ENCODE data around the gene ATOSB. TPM values are rescaled to one million over a fixed set of nuclear protein-coding genes. Genes with fewer than 3 reads are reported as not detected.

ATOSB gene
- total RNA-seq, 2 donors from 2014 or later, result 19.6 to 22.2 TPM

- Histone ChIP-seq H3K9me3 (no peaks in the 10 kb centered on the region), H3K27ac (no peak overlapping the region), H3K4me1 (no peaks in the 10 kb centered on the region), H3K27me3 (no peaks in the 10 kb centered on the region), H3K36me3 (peaks cover 94% of the 10 kb centered on the region), H3K4me3 (no peak overlapping the region)
- TF ChIP-seq, protein P1, sequence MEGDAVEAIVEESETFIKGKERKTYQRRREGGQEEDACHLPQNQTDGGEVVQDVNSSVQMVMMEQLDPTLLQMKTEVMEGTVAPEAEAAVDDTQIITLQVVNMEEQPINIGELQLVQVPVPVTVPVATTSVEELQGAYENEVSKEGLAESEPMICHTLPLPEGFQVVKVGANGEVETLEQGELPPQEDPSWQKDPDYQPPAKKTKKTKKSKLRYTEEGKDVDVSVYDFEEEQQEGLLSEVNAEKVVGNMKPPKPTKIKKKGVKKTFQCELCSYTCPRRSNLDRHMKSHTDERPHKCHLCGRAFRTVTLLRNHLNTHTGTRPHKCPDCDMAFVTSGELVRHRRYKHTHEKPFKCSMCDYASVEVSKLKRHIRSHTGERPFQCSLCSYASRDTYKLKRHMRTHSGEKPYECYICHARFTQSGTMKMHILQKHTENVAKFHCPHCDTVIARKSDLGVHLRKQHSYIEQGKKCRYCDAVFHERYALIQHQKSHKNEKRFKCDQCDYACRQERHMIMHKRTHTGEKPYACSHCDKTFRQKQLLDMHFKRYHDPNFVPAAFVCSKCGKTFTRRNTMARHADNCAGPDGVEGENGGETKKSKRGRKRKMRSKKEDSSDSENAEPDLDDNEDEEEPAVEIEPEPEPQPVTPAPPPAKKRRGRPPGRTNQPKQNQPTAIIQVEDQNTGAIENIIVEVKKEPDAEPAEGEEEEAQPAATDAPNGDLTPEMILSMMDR (IDR thresholded peaks at IDR 0.05), result no peak
- DNase-seq (ENCODE audit: low spot score), result no peak
These were observed 56.2 kb downstream of the ATOSB start for GRCh38 chr9:35059438-35059837.

DNA sequence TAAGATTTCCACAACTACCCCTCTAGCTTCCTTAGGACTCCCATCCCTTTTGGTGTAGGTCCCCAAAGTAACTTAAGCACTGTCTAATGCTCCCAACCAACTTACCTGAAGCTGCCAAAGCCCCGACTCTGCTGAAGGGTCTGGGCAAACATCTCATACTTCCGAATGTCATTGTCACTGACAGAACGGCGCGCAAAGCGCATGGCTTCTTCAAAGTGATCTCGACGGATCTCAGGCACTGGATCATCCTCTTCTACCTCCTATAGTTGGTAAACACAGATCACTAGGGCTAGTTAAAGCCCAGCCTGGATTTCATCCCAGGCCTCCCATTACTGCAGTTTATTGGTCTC is 58.4 kb downstream of the ATOSB start:
- TF ChIP-seq, protein P1 (IDR thresholded peaks at IDR 0.05), result no peak
- no peak overlapping the region for H3K27ac ChIP-seq
- no peaks in the 10 kb centered on the region for H3K4me1 ChIP-seq
- no peak overlapping the region for H3K4me3 ChIP-seq
- no peaks in the 10 kb centered on the region for H3K27me3 ChIP-seq
- H3K9me3 ChIP-seq, result no peaks in the 10 kb centered on the region
- peaks cover 75% of the 10 kb centered on the region for H3K36me3 ChIP-seq
- no peak for DNase-seq (ENCODE audit: low spot score)

DNA sequence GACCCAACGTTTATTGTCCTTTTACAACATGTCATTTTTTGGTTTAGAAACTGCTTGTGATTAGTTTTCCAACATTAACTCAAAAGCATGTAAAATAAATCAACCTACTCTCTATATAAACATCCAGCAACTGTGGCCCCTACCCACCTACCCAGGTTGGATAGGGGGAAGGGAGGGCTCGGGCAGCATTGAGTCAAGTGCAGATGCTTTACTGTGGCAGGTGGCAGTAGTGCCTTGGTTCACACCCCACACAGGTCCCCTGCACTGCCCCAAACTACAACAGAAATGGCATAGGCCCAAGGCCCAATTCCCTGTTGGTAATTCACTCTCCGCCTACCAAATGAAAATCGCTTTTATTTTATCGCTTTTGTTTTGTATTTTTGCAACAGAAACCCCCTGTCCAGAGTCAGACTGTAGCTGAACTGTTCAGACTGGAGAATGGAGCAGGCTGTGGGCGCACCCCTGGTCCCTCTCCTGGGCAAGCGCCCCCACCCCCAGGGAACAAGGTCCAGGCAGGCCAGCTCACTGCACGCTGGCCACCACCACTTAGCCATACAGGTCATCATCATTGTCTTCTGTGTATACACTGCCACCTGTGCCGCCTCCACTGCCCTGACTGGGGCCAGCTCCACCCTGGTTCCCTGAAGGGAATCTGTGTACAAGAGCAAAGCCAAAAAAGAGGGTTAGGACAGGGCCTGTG is 58.9 kb downstream of the ATOSB start:
- Histone ChIP-seq H3K27me3 (no peaks in the 10 kb centered on the region), H3K4me3 (no peak overlapping the region), H3K9me3 (no peaks in the 10 kb centered on the region), H3K27ac (no peak overlapping the region), H3K4me1 (no peaks in the 10 kb centered on the region), H3K36me3 (peaks cover 73% of the 10 kb centered on the region)
- DNase-seq (ENCODE audit: low spot score), result no peak
- TF ChIP-seq, protein P1 (IDR thresholded peaks at IDR 0.05), result no peak

GRCh38 chr9:35054871-35055644 is 60.6 kb downstream of the ATOSB start:
- peaks cover 56% of the 10 kb centered on the region for H3K36me3 ChIP-seq
- TF ChIP-seq, protein P1 (IDR thresholded peaks at IDR 0.05), result no peak
- H3K9me3 ChIP-seq, result no peaks in the 10 kb centered on the region
- no peaks in the 10 kb centered on the region for H3K27me3 ChIP-seq
- no peak for DNase-seq (ENCODE audit: low spot score)
- H3K4me1 ChIP-seq, result peaks cover 0 to 9% of the 10 kb centered on the region in 2 donors
- no peak overlapping the region for H3K27ac ChIP-seq
- no peak overlapping the region for H3K4me3 ChIP-seq

DNA sequence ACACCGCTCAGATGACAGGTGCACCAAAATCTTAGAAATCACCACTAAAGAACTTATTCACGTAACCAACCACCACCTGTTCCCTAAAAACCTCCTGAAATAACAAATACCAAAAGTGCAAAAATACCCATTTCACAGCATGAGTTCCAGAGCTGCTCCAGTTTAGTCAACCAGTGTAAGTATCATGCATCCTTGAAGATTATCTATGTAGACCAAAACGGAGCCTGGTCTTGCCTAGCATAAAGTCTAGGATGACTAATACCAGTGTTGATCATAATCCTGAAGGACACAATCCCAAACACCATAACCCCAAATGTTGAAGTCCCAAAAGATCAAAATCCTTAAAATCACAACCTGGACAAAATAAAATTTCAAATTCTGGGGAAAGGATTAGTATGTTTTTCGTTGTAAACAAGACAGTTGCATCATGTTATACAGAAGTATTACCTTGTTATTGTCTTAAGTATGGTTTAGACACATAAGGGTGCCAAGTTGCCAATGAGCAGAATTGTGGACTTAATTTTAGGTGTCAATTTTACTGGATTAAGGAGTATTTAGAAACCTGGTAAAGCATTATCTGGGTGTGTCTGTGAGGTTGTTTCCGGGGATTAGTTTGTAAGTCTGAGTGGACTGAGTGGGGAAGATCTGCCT is 61.4 kb downstream of the ATOSB start:
- Histone ChIP-seq H3K27me3 (no peaks in the 10 kb centered on the region), H3K27ac (no peak overlapping the region), H3K36me3 (peaks cover 55% of the 10 kb centered on the region), H3K4me1 (peaks cover 0 to 9% of the 10 kb centered on the region in 2 donors), H3K4me3 (no peak overlapping the region), H3K9me3 (no peaks in the 10 kb centered on the region)
- TF ChIP-seq, protein P1 (IDR thresholded peaks at IDR 0.05), result no peak
- no peak for DNase-seq (ENCODE audit: low spot score)

Other genes with a start within 250 kb of the ATOSB start
- under 1 TPM in 1 of 2 donors, not detected in 1; 0.67 TPM for gene PHF24, start 157.6 kb downstream of the ATOSB start, total RNA-seq
- gene DNAJB5, start 126.1 kb downstream of the ATOSB start, total RNA-seq, result 10 to 100 TPM; 34.9 to 82.4 TPM
- gene VCP, start 43.2 kb downstream of the ATOSB start, total RNA-seq, result 100 to 1,000 TPM; 150 to 157 TPM
- gene FANCG, start 35.9 kb downstream of the ATOSB start, total RNA-seq, result 1 to 10 TPM in 1 of 2 donors, under 1 TPM in 1; 0.89 to 1.9 TPM
- 10 to 100 TPM in 1 of 2 donors, 1 to 10 TPM in 1; 9.0 to 12.3 TPM for gene PIGO, start 19.3 kb downstream of the ATOSB start, total RNA-seq
- 100 to 1,000 TPM; 114 to 115 TPM for gene STOML2, start 12.7 kb downstream of the ATOSB start, total RNA-seq
- 10 to 100 TPM; 12.9 to 14.6 TPM for gene UNC13B, start 46.1 kb upstream of the ATOSB start, total RNA-seq